Fibroblast of pulmonary artery (primary cell): ENCODE measurements around the gene IQCE.

ENCODE experiments used
- DNase-seq: peaks from one replicate; pipeline ENCODE4 v3.0.0-alpha.2; 2010; ENCODE audit warnings: low read depth
- H3K4me3 ChIP-seq: replicated peaks from 2 replicates; pipeline ENCODE4 v1.5.1; 2011; ENCODE audit warnings: low read depth, mild to moderate bottlenecking, control low read depth, low read length, moderate library complexity
- CTCF ChIP-seq: IDR thresholded peaks from 2 replicates; pipeline ENCODE4 v1.5.1; 2011; ENCODE audit warnings: mild to moderate bottlenecking, control low read depth, low read length, inconsistent platforms; ENCODE audit errors: missing control alignments

IQCE gene

GRCh38 chr7:2521341-2521745 is 37.4 kb upstream of the IQCE start:
- peak overlapping the region; percentile 53 for H3K4me3 ChIP-seq
- no peak for TF ChIP-seq CTCF
- DNase-seq = no peak

GRCh38 chr7:2521952-2522591 is 36.7 kb upstream of the IQCE start:
- peak; percentile 44 for DNase-seq

GRCh38 chr7:2522780-2523433 is 35.9 kb upstream of the IQCE start:
- TF ChIP-seq CTCF = no peak
- H3K4me3 ChIP-seq = no peak overlapping the region
- peak; percentile 79 for DNase-seq

More at GRCh38 chr7:2521952-2522591, 36.7 kb upstream of the IQCE start:
- no peak for TF ChIP-seq CTCF
- H3K4me3 ChIP-seq = peak overlapping the region; percentile 53

GRCh38 chr7:2523461-2523936 is 35.3 kb upstream of the IQCE start:
- no peak for TF ChIP-seq CTCF
- no peak overlapping the region for H3K4me3 ChIP-seq
- no peak for DNase-seq

- no peak overlapping the region for H3K4me3 ChIP-seq
- no peak for TF ChIP-seq CTCF
- DNase-seq = peak; percentile 65
Measured at GRCh38 chr7:2523941-2524807, 34.6 kb upstream of the IQCE start.

- H3K4me3 ChIP-seq = no peak overlapping the region
- no peak for DNase-seq
Measured at GRCh38 chr7:2524808-2525657, 33.7 kb upstream of the IQCE start.

More at GRCh38 chr7:2524808-2525657, 33.7 kb upstream of the IQCE start:
- no peak for TF ChIP-seq CTCF
